ENCODE results near the gene LAMTOR2. TPM values are rescaled to one million over a fixed set of nuclear protein-coding genes. Genes with fewer than 3 reads are reported as not detected.
"Not testable (repeated sequence)": the region's sequence is repeated elsewhere in the genome, so short reads cannot be mapped to it uniquely, and the experiment has no call there.

Gene LAMTOR2
- total and polyA plus RNA-seq, 12 donors: 49.4 to 105 (median 61.1) TPM

GRCh38 chr1:156025876-156026275 lies 28.7 kb upstream of the LAMTOR2 start:
- H3K27me3 ChIP-seq: no peaks in the 10 kb centered on the region
- DNase-seq (peak in 1 of 2 donors; percentile 14), ATAC-seq (peak in 7 of 8 donors; percentile 51 to 77 (median 67))
- no peak overlapping the region for H3K4me3 ChIP-seq
- no peak overlapping the region for H3K27ac ChIP-seq
- no peaks in the 10 kb centered on the region for H3K36me3 ChIP-seq
- no peaks in the 10 kb centered on the region for H3K9me3 ChIP-seq
- WGBS, 2 donors: 11% methylated on average over 9 of the region's 9 CpGs
- TF ChIP-seq CTCF (IDR thresholded peaks at IDR 0.05): peak in 7 of 9 donors; percentile 38 to 67 (median 56)
- H3K4me1 ChIP-seq: peaks cover 0 to 8% (median 0%) of the 10 kb centered on the region in 9 donors
- intact Hi-C loops (cut with DNase I): no loop called here

GRCh38 chr1:156026588-156026987 lies 28.0 kb upstream of the LAMTOR2 start:
- WGBS, 2 donors: 87 to 91% methylated on average over 4 of the region's 4 CpGs
- intact Hi-C loops (cut with DNase I): no loop called here
- DNase-seq (no peak), ATAC-seq (no peak)
- Histone ChIP-seq H3K4me1 (peaks cover 0 to 6% (median 0%) of the 10 kb centered on the region in 9 donors), H3K9me3 (no peaks in the 10 kb centered on the region), H3K36me3 (no peaks in the 10 kb centered on the region), H3K27me3 (no peaks in the 10 kb centered on the region), H3K27ac (no peak overlapping the region), H3K4me3 (no peak overlapping the region)
- no peak for TF ChIP-seq CTCF (IDR thresholded peaks at IDR 0.05)

- DNase-seq: no peak
- WGBS, 2 donors: 58 to 67% methylated on average over 6 of the region's 6 CpGs
- H3K36me3 ChIP-seq: peaks cover 0 to 20% (median 7%) of the 10 kb centered on the region in 9 donors
- no peaks in the 10 kb centered on the region for H3K9me3 ChIP-seq
- no peak overlapping the region for H3K27ac ChIP-seq
- no peaks in the 10 kb centered on the region for H3K4me1 ChIP-seq
- no peak overlapping the region for H3K4me3 ChIP-seq
- TF ChIP-seq CTCF (IDR thresholded peaks at IDR 0.05): no peak
- intact Hi-C loops (cut with DNase I): no loop called here
- no peaks in the 10 kb centered on the region for H3K27me3 ChIP-seq
- ATAC-seq: no peak
Measured at GRCh38 chr1:156033011-156033410, 21.6 kb upstream of the LAMTOR2 start.

GRCh38 chr1:156034991-156035390 lies 19.6 kb upstream of the LAMTOR2 start:
- H3K4me1 ChIP-seq; DNase-seq; H3K9me3 ChIP-seq; H3K27me3 ChIP-seq; H3K4me3 ChIP-seq; ATAC-seq; H3K27ac ChIP-seq; intact Hi-C loops (cut with DNase I): not testable (repeated sequence)
- H3K36me3 ChIP-seq: peaks cover 0 to 40% (median 14%) of the 10 kb centered on the region in 9 donors
- 92 to 95% methylated on average over 4 of the region's 4 CpGs for WGBS, 2 donors

GRCh38 chr1:156042828-156043227 lies 11.8 kb upstream of the LAMTOR2 start:
- no peak overlapping the region for H3K27ac ChIP-seq
- no peak overlapping the region for H3K4me3 ChIP-seq
- intact Hi-C loops (cut with DNase I): no loop called here
- no peaks in the 10 kb centered on the region for H3K4me1 ChIP-seq
- no peak for ATAC-seq
- no peak for TF ChIP-seq CTCF (IDR thresholded peaks at IDR 0.05)
- peaks cover 0 to 95% (median 30%) of the 10 kb centered on the region in 9 donors for H3K36me3 ChIP-seq
- WGBS, 2 donors: 94 to 95% methylated on average over 3 of the region's 3 CpGs
- no peak for DNase-seq
- no peaks in the 10 kb centered on the region for H3K27me3 ChIP-seq
- no peaks in the 10 kb centered on the region for H3K9me3 ChIP-seq

All from heart right ventricle (tissue), 16 donors.